Stromal cell of bone marrow (primary cell): Measurements from ENCODE around the gene MFAP4.

Source experiments
- DNase-seq: peaks from one replicate; pipeline ENCODE4 v3.0.0-alpha.2; 2012; ENCODE audit warnings: low read depth

The MFAP4 gene

DNA sequence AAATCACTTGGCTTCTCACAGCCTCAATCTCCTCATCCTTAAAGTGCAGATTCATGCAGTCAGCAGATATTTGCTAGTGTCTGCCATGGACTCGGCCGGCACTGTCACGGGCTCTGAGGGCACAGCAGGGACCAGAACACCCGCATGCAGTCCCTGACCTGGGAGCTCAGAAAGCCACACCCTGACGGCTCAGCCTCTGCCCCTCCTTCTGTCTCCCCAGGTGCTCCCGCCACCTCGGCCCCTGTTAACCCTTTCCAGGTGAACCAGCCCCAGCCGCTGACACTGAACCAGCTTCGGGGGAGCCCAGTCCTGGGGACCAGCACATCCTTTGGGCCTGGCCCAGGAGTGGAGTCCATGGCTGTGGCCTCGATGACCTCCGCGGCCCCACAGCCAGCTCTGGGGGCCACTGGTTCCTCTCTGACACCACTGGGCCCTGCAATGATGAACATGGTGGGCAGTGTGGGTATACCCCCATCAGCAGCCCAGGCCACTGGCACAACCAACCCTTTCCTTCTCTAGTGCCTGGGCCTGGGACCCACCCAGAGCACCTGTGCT, 53.2 kb downstream of the MFAP4 start:
- no peak for DNase-seq
